HG03159 (cell line): ENCODE results near the gene PLXNA4.
"Not testable (repeated sequence)": the region's sequence is repeated elsewhere in the genome, so short reads cannot be mapped to it uniquely, and the experiment has no call there.

Experiments
- ATAC-seq: cut with Tn5 transposase; IDR thresholded peaks from one replicate; pipeline ENCODE4 v1.9.1; 2021; ENCODE audit warnings: mild to moderate bottlenecking, moderate library complexity; ENCODE audit not compliant: unreplicated experiment

Gene PLXNA4

DNA sequence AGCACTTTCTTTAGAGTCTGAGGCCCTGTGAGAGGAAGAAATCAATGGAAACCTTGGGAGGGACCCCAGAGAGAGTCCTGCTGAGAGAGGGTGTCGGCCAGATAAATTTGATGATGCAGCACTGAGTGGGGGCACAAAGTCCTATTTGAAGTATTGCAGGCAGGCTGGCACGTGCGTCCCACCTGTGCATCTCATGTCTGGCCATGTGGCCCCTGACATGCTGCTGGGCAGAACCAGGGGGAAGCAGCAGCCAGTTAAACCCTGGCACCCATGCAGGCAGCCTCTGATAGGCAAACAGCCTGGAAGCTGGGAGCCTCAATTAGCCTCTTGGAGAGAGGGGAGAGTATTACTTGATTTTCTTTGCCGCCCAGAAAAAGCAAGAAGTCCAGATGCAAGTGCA, 180.9 kb downstream of the PLXNA4 start:
- ATAC-seq: no peak

DNA sequence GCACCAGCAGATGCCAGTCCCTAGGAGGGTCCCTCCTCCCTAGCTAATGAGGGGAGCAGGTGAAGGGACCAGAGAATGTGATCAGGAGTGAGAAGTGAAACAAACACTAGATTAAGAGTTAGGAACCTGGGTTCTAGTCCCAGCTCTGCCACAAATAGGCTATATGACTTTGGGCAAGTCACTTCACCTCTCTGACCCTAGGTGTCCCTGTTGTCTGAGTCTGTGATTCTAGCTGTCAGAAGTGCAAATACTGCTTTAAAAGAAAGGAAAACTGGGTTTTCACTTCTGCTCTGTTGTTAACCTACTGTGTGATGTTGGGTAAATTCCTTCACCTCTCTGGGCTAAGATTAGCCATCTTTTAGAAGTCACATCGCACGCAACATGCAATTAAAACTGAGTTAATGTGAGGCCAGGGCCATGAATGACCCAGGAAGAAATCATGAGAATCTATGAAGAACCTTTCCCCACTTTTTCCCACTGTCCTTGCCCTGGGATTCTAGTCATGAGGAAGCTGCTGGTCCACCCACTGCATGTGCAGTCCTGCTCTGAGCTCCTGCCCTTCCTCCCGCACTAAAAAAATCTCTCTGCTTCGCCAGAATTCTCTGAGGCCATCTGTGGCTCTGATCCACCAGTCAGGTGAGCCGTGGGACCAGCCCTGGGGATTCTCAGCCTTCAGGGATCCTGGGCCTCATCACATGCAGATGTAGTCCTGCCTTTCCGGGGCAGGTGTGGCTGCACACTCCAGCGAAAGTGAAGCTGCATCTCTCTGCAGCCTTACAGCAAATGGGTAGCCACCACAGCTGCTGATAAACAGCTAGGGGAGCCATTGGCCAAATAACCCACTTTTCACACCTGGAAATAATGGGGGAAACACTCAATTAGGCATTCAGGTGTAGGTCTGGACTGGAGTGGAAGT, 181.7 kb downstream of the PLXNA4 start:
- ATAC-seq: no peak

DNA sequence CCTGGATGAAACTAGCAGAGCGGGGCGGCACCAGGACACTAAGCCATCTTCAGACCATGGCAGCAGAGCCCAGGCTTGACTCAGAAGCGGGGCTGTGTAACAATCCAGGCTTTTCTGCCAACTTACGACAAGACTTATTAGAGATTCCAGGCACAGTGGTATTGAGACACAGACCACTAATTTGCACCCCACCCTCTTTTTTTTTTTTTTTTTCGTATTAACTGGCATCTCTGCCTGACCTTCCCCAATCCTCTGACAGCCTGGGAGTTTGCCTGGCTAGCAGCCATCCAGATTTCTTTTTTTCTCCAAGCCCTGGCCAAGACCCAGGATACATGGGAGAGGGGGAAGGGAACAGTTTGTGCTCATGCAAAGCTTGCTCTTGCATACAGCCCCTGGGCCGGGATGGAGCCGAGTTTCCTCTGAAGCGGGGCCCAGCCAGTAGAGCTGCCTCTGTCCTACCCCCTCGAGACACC, 182.4 kb downstream of the PLXNA4 start:
- no peak for ATAC-seq

DNA sequence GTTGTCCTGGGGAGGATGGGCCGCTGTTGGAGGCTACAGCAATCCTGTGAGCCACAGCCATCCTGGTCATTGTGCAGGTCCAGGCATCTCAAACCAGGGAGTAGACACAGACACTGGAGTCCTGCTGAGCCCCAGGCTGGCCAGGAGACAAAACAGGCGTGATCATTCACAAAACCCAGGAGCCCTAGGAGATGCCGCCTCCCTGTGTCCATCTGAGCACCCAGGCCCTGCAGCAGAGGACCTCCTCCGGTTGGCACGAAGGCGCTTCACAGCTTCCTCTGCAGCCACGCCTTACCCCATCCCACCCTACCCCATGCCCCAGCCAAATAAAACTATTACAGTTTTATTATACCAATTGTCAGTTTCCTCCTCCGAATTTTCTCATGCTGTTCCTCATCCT, 183.6 kb downstream of the PLXNA4 start:
- ATAC-seq: no peak

DNA sequence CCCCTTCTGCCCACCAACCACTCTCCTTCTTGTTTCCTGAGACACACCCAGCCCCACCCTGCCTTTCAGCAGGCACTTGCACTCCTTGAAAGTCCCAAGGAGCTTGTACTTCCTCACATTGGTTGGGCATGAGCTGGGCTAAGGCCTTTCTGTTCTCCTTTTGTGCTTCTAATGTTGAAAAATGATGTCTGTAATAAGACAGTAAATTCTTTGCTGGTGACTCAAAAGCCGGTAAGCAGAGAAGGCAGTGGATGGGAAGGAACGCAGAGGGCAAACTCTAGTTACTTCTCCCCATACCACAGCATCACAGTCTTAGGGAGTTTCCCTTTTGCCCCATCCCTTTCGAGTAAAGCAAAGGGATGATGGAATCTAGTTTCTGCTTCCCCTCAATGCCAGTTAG, 185.6 kb downstream of the PLXNA4 start:
- ATAC-seq: no peak

DNA sequence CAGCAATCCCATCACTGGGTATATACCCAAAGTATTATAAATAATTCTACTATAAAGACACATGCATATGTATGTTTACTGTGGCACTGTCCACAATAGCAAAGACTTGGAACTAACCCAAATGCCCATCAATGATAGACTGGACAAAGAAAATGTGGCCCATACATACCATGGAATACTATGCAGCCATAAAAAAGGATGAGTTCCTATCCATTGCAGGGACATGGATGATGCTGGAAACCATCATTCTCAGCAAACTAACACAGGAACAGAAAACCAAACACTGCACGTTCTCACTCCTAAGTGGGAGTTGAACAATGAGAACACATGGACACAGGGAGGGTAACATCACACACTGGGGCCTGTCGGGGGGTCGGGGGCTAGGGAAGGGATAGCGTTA, 186.2 kb downstream of the PLXNA4 start:
- ATAC-seq: not testable (repeated sequence)

DNA sequence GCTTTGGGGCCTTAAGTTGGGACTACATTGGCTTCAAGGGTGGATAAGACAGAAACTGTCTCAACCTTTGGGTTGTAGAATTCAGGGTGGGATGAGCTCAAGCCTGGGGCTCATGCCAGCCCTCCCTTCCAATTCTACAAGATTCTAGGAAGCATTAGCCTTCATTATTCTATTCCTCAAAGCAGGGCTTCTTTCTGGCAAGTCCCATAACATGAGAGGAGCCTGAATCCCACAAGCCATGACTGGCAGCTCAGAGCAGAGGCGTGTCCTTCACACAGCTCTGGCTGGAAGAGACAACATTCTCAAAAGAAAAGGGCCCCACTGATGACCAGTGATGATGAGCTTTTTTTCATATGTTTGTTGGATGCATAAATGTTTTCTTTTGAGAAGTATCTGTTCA, 187.6 kb downstream of the PLXNA4 start:
- ATAC-seq: no peak

DNA sequence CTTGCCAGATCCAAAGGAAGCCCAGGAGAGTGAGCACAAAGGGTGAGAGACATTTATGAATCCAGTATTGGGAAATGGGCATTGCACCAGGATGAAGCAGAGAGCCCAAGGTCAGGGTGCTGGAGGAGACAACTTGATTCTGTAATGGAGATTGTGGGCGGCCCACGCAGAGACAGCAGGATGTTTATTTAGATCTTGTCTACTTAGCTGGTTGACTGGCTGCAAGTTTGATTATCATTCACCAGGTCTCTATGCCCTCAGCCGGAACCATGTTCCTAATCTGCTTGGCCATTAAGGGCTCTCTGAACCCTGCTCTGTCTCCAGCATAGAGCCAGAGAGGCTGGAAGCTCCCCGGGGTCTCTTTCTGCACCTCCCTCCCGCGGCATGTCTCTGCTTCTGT, 188.7 kb downstream of the PLXNA4 start:
- no peak for ATAC-seq

DNA sequence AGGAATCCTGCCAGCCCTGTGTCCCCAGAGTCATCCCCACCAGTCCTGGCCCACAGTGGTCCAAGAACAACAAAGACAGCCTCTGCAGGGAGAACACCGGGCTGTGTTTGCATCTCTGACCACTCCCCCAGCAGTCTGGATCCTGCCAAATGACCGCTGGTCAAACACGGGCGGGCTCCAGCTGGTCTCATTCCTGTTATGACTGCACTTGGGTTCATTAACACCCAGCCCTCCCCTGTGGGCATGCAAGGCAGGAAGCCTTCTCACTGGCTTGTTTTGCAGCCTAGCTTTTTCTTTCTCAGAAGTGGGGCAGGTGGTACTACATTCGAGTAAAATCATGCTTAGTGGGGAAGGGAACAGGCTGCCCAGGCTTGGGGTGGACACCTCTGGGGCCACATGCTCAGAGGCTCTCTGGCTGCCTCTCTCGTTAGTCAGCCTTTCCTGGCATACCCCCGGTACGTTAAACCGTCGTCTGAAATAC, 190.0 kb downstream of the PLXNA4 start:
- ATAC-seq: no peak

DNA sequence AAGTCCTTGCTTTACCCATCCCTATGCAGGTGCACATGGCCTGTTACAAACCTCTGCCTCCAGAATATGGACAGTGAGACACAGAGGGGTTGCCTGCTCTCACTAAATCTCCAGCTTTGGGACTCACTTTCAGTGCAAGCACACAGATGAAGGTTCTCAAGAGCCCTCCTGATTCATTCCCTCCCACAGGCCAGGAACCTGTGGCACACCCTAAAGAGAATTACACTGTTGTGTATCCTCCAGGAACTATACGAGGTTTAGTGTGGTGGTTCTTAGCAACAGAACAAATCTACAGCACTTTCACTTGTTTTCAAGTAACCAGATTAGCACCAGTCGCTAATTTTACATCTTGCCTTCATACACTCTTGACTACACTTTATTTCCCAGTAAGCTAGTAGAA, 192.3 kb downstream of the PLXNA4 start:
- ATAC-seq: no peak

DNA sequence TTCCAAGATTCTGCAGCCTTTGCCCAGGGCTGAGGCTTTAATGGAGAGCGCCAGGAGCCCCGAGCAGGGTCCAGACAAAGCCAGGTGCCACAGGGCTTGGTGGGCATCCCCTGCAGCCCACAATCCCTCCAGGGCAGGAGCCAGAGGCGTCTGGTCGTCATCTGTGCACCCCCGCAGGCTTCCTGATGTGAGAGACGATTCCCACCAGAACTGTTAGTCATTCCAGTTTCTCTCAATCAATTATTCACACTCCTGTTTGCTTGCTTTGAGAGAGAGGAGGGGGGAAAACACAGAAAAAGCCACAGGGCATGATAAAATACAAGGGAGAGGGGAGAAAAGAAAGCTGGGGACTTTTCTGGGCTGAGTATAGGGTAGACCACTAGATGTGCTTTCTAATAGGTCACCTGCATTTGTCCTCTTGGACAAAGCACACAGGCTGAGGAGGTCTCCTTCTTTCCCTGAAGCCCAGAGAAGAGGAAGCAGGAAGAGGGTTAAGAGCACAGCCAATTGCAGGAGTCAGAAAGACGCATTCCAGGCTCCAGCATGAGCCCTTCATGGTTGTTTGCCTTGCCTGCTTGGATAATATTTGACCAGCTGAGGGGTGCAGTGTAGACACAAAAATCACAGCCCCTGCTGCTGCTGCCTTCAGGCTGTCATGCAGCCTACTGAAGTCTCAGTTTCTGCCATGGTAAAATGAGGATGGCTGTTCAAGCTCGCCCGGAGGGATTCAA, 194.4 kb downstream of the PLXNA4 start:
- ATAC-seq: no peak

DNA sequence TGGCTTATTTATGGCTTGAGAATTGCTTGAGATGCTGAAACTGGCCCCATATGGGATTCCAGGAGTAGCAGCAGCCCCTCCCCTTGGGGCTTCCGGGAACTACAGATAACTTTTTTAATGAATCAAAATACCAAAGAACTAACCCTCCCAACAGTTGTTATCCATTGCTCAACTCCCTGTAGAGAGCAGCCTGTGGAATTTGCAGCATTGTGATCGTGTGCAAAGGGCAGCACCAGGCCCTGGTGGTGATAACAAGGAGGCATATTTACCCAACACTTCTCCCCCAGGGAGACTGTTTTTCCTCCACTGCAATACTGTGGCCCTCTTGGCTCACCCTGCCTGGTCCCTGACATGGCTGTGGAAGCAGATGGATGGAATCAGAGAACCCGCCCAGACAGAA, 196.2 kb downstream of the PLXNA4 start:
- ATAC-seq: no peak

DNA sequence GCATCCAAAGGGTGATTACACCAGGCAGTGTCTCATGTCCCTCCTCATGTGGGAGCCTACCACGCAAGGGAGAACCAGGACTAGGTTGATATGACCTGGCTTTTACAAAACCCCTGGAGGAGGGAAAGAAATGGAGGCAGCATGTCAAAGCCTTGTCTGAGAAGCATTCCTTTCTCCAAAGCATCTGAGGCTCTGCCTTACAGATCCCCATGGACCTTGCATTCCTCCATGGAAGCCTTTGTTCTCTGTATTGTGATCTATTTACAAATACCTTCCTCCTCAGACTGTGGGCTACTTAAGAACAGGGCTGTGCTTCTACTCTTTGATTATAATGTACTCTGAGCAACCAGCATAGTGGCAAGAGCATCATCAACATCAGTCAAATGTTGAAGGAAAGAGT, 197.0 kb downstream of the PLXNA4 start:
- no peak for ATAC-seq

DNA sequence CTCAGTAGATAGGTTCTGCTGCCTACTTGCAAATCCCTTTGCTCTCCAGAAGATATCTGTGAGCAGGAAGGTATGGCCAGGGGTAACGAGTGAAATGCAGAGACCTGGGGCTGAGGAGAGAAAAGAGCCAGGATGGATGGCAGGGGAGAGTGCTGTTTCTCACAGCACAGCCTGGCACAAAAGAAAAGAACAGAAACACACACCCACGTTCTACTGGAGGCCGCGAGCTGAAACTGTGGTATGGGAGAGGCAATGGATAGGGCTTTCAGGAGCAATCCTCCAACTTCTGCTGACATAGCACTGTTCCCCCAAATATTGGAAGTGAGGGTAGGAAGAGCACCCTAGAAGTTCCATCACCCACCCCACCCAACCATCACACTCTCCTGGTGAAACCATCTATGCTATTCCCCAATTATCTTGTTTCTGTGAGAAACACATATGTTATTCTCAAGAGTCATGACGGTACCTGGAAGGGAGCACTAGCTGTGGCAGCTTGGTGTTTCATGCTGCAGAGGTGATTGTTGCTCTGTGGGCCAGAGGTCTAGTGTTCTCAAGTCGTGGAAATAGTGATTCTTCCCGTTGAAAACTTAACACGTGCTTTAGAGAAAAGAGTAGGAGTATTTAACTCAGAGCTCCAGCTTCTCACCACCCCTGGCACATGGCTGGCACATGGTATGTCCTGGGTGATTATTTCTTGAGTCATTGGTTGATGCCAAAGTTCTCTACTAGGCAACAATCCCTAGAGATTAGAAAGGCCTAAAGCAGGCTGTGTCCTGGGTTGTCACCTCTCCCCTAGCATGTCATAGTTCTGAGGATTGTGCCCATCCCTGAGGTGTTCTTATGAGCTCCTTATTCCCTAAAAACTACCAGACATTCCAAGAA, 198.3 kb downstream of the PLXNA4 start:
- ATAC-seq: no peak

DNA sequence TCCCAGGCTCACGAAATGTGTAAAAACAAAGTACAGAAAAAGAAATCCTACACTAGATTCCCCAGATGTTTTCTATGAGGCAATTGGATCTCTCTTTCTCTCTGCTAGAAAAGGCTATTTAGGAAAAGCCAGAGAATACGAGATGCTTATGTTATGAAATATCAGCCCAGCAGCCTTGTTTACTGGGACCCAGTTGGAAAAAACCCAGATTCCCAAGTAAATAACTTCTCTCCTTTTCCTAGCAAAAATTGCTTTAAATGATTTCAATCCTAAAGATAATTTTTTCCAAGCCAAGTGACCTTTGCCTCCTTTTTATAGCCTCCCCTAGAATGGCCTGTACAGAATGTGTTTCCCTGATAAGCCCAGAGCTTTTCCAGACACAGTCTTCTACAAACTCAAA, 199.3 kb downstream of the PLXNA4 start:
- ATAC-seq: no peak

DNA sequence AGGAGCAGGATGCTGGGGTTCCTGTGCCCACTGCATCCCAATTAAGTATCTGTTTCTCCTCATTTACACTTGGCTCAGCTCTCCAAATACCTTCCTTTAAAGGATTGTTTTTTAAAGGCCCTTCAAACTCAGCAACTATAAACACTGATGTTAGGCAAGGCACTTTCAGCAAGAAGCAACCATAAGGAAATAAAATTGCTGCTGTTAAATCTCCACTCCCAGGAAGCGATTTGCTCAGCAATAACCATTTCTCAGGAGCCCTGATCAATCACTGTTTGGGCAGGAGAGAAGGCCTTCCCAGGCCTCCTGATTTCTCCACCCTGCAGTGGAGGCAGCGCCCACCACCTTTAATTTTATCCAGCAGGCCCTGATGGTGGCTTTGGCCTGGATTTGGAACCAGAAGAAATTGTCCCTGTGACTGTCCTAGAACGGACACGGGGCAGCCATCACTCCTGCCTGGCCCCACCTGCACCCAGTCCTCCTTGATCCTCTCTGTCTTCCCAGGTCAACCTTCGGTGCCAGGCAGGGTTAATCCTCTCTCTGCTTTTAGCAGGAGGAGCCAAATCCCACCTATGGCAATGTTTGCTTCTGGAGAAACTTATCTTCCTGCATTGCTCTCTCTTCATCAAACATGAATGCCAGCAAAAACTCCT, 199.8 kb downstream of the PLXNA4 start:
- no peak for ATAC-seq

DNA sequence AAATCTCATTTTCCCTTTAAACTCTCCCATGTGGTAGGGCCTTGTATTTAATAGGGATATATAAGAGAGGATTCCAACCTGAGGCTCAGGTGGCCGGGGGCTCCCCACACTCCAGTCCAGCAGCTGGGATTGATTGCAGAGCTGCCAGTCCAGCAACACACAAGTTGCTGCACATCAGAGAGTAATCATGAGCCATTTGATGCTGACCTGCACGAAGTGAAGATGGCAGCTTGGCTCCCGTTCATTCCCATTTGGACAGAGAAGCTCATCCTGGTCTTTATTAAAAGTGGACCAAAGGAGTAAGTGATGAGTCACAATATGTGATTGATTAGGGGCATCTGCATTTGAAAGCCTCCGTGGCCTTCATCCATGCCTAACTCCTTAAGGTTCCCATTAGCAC, 202.4 kb downstream of the PLXNA4 start:
- ATAC-seq: no peak

DNA sequence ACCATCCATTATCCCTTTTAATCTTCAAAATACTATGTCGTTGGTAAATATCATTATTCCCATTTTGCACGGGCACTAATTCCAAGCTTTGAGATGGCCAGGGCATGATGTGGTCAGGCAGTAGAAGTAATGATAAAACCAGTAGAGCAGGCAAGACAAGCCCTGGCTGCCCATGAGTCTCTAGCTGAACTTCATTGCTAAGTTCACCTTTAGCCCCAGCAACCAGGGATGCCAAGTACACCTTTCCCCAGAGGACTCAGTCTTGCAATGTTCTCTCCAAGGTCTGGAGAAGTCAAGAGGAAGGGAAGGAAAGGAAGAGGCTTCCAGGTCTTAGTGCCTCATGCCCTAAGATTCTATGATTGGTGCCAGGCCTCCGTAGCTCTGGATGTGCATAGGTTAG, 203.2 kb downstream of the PLXNA4 start:
- ATAC-seq: no peak

DNA sequence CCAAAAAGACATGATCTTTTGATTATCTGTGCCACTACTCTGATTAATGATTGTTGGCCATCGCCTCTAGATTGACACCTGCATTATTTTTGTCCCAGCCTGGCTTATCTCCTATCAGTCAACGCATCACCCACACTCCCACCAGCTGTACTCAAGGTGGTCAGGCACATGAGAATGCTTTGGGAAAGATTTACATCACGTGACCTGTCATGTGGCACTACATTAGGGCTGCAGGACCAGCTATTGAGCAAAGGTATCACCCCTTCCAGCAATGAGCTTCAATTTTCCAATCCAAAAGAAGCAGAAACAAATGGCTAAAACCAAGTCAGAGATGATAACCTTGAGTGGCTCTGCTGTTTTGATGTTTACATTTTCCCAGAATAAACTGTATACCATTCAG, 204.3 kb downstream of the PLXNA4 start:
- no peak for ATAC-seq

DNA sequence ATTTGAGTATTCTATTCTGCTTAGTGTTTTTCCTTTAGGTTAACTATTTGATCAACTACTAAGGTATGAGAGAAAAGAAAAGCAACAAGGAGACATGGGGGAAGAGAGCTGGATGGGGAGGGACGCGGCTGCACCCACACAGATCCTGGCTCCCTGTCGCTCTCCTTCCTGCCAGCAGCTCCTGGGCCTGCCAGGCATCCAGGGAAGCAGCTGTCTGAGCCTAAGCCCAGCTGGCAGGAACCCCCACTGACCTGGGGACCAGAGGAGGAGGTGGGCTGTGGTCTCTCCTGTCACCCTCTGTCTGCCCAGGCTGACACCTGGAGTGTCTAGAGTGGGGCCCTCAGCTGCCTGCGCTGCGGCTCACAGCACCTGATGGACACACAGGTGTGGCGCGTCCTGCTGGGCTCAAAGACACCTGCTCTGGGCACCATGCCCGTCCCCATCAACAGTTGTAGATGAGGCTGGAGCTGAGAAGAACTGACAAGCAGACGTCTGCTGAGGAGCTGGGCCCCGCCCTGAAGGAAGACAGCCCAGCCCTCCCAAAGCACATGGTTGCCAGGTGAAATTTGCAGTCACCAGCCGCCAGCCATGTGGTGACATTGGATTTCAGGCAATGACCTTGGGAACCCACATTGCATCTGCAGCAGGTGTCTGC, 207.9 kb downstream of the PLXNA4 start:
- no peak for ATAC-seq
